SH-SY5Y (cell line): ENCODE measurements around the gene SUPT7L.

Experiments used
- GATA2 ChIP-seq: IDR thresholded peaks from 2 replicates; pipeline ENCODE4 v1.6.1; 2011; ENCODE audit warnings: mild to moderate bottlenecking, low read depth, low read length
- GATA3 ChIP-seq: IDR thresholded peaks from 2 replicates; pipeline ENCODE4 v1.6.1; 2011; ENCODE audit warnings: low read depth, mild to moderate bottlenecking, low read length, moderate library complexity

SUPT7L gene

GRCh38 chr2:27664622-27665363, 1.4 kb upstream of the SUPT7L start:
- TF ChIP-seq GATA3 (no peak), GATA2 (no peak)

GRCh38 chr2:27664154-27664574, 750 bp upstream of the SUPT7L start:
- no peak for TF ChIP-seq GATA3

DNA sequence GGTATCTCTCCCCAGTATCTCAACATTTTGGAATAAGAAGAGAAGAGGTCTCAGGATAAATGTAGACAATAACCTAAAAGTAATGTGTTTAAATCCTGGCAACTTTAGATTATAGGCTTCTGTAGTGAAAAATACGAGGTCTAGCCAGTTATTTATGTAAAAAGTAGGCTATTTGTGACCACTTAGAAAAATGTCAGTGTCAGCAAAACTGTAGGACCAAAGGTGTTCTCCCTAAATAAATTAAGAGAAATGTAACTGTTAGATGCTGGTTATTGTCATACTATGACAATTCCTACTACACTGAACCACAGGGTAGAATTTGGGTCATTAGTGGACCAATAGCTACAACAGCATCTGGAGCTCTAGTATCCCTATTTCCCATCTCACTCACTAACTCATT, 2.0 kb downstream of the SUPT7L start:
- TF ChIP-seq GATA2 = no peak
- no peak for TF ChIP-seq GATA3

DNA sequence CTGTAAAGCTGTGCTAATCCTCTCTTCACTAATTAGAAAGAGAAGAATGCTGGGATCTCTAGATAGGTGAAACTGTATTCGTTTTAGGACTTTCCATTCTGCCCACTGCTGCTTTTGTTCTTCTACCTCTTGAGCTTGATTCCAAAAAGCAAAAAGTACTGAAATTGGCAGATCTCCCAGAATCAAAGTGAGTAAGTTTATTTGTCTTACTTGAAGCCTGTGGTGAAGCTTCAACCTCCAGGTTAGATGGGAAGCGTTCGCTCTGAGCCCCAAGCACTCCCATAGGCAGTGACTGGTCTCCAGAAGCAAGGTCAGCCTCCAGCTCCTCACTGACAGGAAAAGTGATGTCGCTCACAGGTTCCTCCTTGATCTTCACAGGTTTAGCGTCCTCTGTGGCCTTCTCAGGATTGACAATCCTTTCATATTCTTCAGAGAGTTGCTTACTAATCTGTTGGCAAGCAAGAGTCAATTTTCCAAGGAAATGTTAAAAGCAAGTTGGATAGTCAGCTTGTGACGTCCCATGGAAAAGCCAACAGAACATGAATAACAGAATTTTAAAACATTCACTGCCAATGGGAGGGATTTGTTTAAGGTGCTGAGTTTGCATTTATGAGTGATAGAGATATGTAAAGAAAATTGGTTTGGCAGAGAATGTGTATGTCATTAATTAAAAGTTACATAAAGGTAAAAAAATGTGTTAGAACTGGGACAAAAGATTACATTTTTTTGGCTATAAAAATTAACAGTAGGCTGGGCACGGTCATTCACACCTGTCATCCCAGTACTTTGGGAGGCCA, 8.1 kb downstream of the SUPT7L start:
- TF ChIP-seq GATA3 (no peak), GATA2 (no peak)

GRCh38 chr2:27653397-27653796, 10.0 kb downstream of the SUPT7L start:
- TF ChIP-seq GATA3 = no peak
- TF ChIP-seq GATA2 = no peak

- TF ChIP-seq GATA2 (no peak), GATA3 (no peak)
Measured at GRCh38 chr2:27652790-27653189, 10.6 kb downstream of the SUPT7L start.

- no peak for TF ChIP-seq GATA2
- TF ChIP-seq GATA3 = no peak
Measured at GRCh38 chr2:27652341-27652740, 11.1 kb downstream of the SUPT7L start.

- TF ChIP-seq GATA3 (no peak), GATA2 (no peak)
Measured at GRCh38 chr2:27651056-27651455, 12.4 kb downstream of the SUPT7L start.

GRCh38 chr2:27647737-27648136, 15.7 kb downstream of the SUPT7L start:
- no peak for TF ChIP-seq GATA2
- no peak for TF ChIP-seq GATA3

DNA sequence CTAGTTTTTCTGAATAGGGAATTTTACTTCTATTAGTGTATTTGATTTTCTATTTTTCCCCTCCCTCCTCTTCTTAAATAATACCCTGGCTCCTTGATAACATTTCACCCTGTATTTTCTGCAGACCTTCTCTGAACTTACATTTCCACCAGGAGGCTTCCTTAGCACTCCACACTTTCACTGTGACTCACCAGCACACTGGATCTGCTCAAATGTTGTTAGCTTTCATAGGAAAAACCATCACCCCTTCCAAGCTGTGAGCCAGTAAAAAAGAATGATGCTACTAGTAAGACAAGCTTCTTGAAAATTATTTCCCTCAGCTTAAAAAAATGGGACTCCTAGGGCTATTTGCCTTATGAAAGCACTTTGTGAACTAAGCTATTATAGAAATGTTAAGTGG, 16.1 kb downstream of the SUPT7L start:
- no peak for TF ChIP-seq GATA2
- TF ChIP-seq GATA3 = no peak

- TF ChIP-seq GATA2 (no peak), GATA3 (peak; percentile 43; the same call in 1 of the 2 replicates)
Measured at GRCh38 chr2:27645197-27645596, 18.2 kb downstream of the SUPT7L start.

DNA sequence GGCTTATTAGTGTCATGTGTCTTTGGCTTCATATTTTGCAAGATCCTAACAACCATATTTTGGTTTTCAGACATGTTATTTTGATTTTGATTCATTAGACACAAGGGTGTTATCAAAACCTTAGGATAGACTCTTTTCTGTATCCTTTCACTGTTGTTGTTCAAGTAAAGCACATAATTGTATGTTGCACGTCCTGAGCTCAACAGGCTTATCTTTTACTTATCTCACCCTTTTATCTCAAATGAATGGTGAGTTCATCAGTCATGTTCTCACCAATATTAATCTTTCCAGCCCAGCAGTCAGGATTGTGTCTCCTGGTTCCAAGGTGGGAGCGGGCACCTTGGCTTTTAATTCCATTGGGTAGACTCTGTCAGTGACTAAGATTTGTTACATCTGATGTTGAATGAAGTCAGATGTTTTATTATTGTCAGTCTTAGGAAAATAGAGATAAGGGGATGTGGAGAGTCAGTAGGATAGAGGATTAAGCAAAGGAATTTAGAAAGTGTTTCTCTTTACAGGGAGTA, 22.6 kb downstream of the SUPT7L start:
- TF ChIP-seq GATA3 (no peak), GATA2 (no peak; the same call in 1 of the 2 replicates)

GRCh38 chr2:27638709-27639108, 24.7 kb downstream of the SUPT7L start:
- TF ChIP-seq GATA3 (no peak), GATA2 (no peak)

DNA sequence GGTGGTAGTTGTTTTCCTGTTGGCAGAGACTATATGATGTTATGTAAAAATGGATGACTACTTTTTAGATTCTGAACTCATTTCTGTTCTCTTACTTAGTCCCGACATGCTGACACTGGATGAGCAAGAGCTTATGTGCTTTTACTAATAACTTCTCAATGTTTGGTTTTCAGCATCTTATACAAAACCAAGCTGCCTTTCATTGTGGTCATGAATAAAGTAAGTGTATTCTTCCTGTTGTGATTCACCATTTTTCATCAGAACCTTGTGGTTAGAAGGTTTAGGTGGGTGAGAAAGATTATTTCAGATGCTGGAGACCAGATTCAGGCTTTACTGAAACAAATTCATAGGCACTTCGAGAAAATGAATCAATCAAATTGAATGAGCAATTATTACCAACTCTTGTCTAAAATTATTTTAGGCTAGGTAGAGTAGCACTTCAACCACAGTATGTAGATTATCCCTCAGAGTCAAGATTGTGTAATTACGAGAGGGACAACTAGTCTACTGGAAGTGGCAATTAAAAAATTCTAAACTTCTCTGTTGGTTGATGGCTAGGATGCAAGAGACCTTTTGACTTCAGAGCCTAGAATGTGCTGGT, 25.3 kb downstream of the SUPT7L start:
- no peak for TF ChIP-seq GATA3
- no peak for TF ChIP-seq GATA2
